ENCODE results near the gene FBXO11. TPM values are rescaled to one million over a fixed set of nuclear protein-coding genes. Genes with fewer than 3 reads are reported as not detected.

FBXO11 gene
- 119 and 126 TPM in 2 replicates for total RNA-seq (2013; cell fraction: nucleolus; rRNA removed)
- total RNA-seq (2014; rRNA removed) (20.5 and 27.1 TPM in 2 replicates), total RNA-seq (2014; rRNA removed; fragmentation: Illumina TruSeq; extraction: Trizol) (25.4 and 29.4 TPM in 2 replicates), total RNA-seq (2021) (30.6 and 31.6 TPM in 2 replicates), polyA plus RNA-seq (2011; rRNA removed) (38.9 and 51.8 TPM in 2 replicates), polyA plus RNA-seq (2014; fragmentation: Illumina TruSeq; extraction: Trizol) (30.9 and 33.2 TPM in 2 replicates), polyA plus RNA-seq (2014; fragmentation: Nextera tagmentation; extraction: Ambion mirVana) (1 to 10 TPM; 7.1 to 8.8 TPM), polyA plus RNA-seq (2014; rRNA removed) (20.3 and 24.5 TPM in 2 replicates), polyA plus RNA-seq (2016; fragmentation: Nextera tagmentation; extraction: Ambion mirVana) (1 to 10 TPM; 5.9 to 9.1 TPM), polyA minus RNA-seq (2011; rRNA and poly(A)+ RNA removed) (36.1 and 66.3 TPM in 2 replicates), Bru-seq, nascent RNA (percentile 92 among the genes with signal in this experiment), BruChase-seq, experiment 1, labeled RNA remaining after a 6-hour chase (percentile 87 among the genes with signal in this experiment), BruChase-seq, experiment 2, labeled RNA remaining after a 2-hour chase (percentile 90 among the genes with signal in this experiment)
- 8.5 TPM for polyA plus RNA-seq (2011; ENCODE audit: low read depth)
- polyA plus RNA-seq (2011; cell fraction: cytosol; rRNA removed) = 21.9 and 28.0 TPM in 2 replicates
- polyA plus RNA-seq (2011; cell fraction: nucleus; rRNA removed) = 79.0 and 79.4 TPM in 2 replicates
- 24.7 and 28.8 TPM in 2 replicates for polyA plus RNA-seq (2012)
- 15.9 and 21.2 TPM in 2 replicates for polyA minus RNA-seq (2011; cell fraction: cytosol; rRNA and poly(A)+ RNA removed)
- 25.4 and 41.0 TPM in 2 replicates for polyA minus RNA-seq (2011; cell fraction: nucleus; rRNA and poly(A)+ RNA removed)
- long read RNA-seq, experiment 1, full-length matches to known transcripts = 1 of 4 reads
- long read RNA-seq, experiment 1, partial matches to known transcripts = 3 of 4 reads
- long read RNA-seq, experiment 1, other reads (novel, unspliced or antisense) = 0 of 4 reads
- long read RNA-seq, experiment 2, partial matches to known transcripts = 20 of 41 reads
- long read RNA-seq, experiment 2, other reads (novel, unspliced or antisense) = 21 of 41 reads

DNA sequence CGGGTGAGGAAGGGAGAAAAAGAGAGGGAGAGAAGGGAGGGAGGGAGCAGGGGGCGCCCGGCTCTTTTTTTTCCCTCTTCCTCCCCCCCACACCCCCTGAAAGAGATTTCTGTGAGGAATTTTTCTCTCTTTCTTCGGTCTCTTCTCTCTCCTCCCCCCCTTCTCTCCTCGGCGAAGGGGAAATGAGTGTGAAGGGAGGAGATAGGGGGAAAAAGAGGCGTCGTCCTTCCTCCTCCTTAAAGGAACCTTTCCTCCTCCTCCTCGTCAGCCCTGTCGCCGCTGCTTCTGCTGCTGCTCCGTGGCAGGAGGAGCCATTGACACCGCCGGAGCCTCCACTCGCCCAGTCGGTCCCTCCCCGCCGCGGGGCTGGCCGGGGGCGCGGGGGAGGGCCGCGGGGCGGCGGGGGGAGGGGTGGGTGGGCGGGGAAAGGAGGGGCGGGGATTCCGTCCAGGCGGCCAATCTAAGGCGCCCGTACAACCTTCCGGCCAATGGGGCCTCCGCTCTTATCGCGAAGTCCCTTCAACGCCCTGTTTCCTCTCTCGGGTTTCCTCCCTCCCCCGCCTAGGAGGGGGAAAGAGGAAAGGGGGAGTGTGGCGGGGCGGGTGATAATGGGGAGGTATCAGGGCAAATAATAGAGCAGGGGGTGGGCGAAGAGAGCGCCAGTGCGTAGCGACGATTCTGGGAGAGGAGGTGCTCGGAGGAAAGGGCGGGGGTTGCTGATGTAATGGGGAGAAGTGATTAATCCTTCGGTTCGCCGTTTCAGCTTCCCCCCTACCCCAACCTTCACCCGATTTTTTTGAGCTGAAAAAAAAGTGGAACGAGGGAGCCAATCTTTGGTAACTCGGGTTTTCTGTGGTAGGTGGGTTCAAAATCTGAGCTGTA lies at the start of gene FBXO11:
FBXO11 (minus strand) TSS at position 342 of the 882 bp plus-strand sequence. CDS start 778 bp downstream, outside the sequence.
- SMC1A ChIA-PET (ENCODE audit: uncharacterized antibody, unreplicated experiment) = interaction anchor here (0.7 to 2.0 kb wide), 16 partner anchors 8 to 569 kb away, joined by 3 to 20 read pairs (median 4); no protein-coding TSS in a partner anchor
- Histone ChIP-seq H3K4me3 (peak within 1 kb of the TSS; percentile 77), H3K4me2 (ENCODE audit: control insufficient read depth, insufficient read depth) (peak within 1 kb of the TSS; percentile 72), H3K79me2 (ENCODE audit: control insufficient read depth, insufficient read depth, low read length) (peaks cover 45% of the 10 kb centered on the region), H2AFZ (ENCODE audit: control insufficient read depth, low read depth, low read length) (peak within 1 kb of the TSS; percentile 87), H3K36me3 (ENCODE audit: control insufficient read depth in 2 of 2, insufficient read depth in 2 of 2, low read length in 1 of 2) (no peaks in the 10 kb centered on the region), H3K27me3 (replicated peaks in 1 of 2; ENCODE audit: control insufficient read depth in 2 of 2, insufficient read depth in 2 of 2, low read length in 1 of 2) (no peaks in the 10 kb centered on the region), H3K9ac (ENCODE audit: control insufficient read depth, insufficient read depth, low read length) (peak within 1 kb of the TSS; percentile 92), H4K20me1 (ENCODE audit: control insufficient read depth, insufficient read depth) (peaks cover 3% of the 10 kb centered on the region; the same call in 1 of the 2 replicates), H3K9me3 (replicated peaks; ENCODE audit: control insufficient read depth, insufficient read depth, low read length) (no peaks in the 10 kb centered on the region), H3K27ac (ENCODE audit: control insufficient read depth, insufficient read depth) (peak within 1 kb of the TSS; percentile 95), H3K4me1 (ENCODE audit: control insufficient read depth, insufficient read depth, low read length) (no peaks in the 10 kb centered on the region)
- POLR2A ChIA-PET = interaction anchor here (0.5 to 1.9 kb wide), 6 partner anchors 9 to 405 kb away, joined by 3 to 9 read pairs (median 3); no protein-coding TSS in a partner anchor
- ATAC-seq (peak; percentile 89), DNase-seq (ENCODE audit: low read depth, low spot score) (peak; percentile 93), FAIRE-seq (peak; percentile 56)
- intact Hi-C loops (cut with micrococcal nuclease; ENCODE audit: unreplicated experiment) (loop anchor here (1.0 to 5.0 kb wide), 3 partner anchors 44 to 511 kb away; no protein-coding TSS in a partner anchor), in situ Hi-C loops (cut with MboI) (loop anchor here (10.0 kb wide), 1 partner anchor 428 kb away; no protein-coding TSS in a partner anchor)
- no TSS peak for BruUV-seq (replicated peaks)
- RAD21 ChIA-PET (ENCODE audit: unreplicated experiment) = interaction anchor here (0.6 to 2.0 kb wide), 16 partner anchors 8 to 504 kb away, joined by 3 to 13 read pairs (median 4); partner anchors contain the start of gene MSH6
- CTCF ChIA-PET = interaction anchor here (0.7 to 2.3 kb wide), 11 partner anchors 8 to 571 kb away, joined by 3 to 19 read pairs (median 3); no protein-coding TSS in a partner anchor
- under 1% methylated on average over 23 of the region's 54 CpGs for WGBS (ENCODE audit: insufficient coverage, insufficient replicate concordance, low lambda C conversion rate, missing lambda C conversion rate)
- TF ChIP-seq RCOR1 (conservative IDR thresholded peaks at IDR 0.05; ENCODE audit: low read depth, low read length) = no peak
- TF ChIP-seq IKZF1 (conservative IDR thresholded peaks at IDR 0.05) = peak; percentile 55
- peak; percentile 25; the same call in 1 of the 2 replicates for TF ChIP-seq SMC3 (IDR thresholded peaks at IDR 0.05; ENCODE audit: borderline replicate concordance, low read length)
- TF ChIP-seq, protein P1, sequence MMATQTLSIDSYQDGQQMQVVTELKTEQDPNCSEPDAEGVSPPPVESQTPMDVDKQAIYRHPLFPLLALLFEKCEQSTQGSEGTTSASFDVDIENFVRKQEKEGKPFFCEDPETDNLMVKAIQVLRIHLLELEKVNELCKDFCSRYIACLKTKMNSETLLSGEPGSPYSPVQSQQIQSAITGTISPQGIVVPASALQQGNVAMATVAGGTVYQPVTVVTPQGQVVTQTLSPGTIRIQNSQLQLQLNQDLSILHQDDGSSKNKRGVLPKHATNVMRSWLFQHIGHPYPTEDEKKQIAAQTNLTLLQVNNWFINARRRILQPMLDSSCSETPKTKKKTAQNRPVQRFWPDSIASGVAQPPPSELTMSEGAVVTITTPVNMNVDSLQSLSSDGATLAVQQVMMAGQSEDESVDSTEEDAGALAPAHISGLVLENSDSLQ (IDR thresholded peaks at IDR 0.05) = peak; percentile 56
- TF ChIP-seq PML (IDR thresholded peaks at IDR 0.05; ENCODE audit: low read length) = peak; percentile 78
- peak; percentile 71; the same call in 1 of the 2 replicates for TF ChIP-seq PAX5 (IDR thresholded peaks at IDR 0.05; ENCODE audit: borderline replicate concordance, low read depth, low read length)
- TF ChIP-seq TCF7 (IDR thresholded peaks at IDR 0.05; ENCODE audit: borderline replicate concordance) = no peak
- TF ChIP-seq CHD2 (IDR thresholded peaks at IDR 0.05; ENCODE audit: borderline replicate concordance, low read depth, low read length) = peak; percentile 63; the same call in 1 of the 2 replicates
- TF ChIP-seq, protein P2, sequence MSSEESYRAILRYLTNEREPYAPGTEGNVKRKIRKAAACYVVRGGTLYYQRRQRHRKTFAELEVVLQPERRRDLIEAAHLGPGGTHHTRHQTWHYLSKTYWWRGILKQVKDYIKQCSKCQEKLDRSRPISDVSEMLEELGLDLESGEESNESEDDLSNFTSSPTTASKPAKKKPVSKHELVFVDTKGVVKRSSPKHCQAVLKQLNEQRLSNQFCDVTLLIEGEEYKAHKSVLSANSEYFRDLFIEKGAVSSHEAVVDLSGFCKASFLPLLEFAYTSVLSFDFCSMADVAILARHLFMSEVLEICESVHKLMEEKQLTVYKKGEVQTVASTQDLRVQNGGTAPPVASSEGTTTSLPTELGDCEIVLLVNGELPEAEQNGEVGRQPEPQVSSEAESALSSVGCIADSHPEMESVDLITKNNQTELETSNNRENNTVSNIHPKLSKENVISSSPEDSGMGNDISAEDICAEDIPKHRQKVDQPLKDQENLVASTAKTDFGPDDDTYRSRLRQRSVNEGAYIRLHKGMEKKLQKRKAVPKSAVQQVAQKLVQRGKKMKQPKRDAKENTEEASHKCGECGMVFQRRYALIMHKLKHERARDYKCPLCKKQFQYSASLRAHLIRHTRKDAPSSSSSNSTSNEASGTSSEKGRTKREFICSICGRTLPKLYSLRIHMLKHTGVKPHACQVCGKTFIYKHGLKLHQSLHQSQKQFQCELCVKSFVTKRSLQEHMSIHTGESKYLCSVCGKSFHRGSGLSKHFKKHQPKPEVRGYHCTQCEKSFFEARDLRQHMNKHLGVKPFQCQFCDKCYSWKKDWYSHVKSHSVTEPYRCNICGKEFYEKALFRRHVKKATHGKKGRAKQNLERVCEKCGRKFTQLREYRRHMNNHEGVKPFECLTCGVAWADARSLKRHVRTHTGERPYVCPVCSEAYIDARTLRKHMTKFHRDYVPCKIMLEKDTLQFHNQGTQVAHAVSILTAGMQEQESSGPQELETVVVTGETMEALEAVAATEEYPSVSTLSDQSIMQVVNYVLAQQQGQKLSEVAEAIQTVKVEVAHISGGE (CRISPR knock-in tag; IDR thresholded peaks at IDR 0.05) = no peak
- TF ChIP-seq, protein P3, sequence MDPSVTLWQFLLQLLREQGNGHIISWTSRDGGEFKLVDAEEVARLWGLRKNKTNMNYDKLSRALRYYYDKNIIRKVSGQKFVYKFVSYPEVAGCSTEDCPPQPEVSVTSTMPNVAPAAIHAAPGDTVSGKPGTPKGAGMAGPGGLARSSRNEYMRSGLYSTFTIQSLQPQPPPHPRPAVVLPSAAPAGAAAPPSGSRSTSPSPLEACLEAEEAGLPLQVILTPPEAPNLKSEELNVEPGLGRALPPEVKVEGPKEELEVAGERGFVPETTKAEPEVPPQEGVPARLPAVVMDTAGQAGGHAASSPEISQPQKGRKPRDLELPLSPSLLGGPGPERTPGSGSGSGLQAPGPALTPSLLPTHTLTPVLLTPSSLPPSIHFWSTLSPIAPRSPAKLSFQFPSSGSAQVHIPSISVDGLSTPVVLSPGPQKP (IDR thresholded peaks at IDR 0.05; ENCODE audit: low read depth, low read length) = no peak
- 0 out of 2 replicates have a peak, but pooled peaks have one; percentile 47 for TF ChIP-seq RB1 (IDR thresholded peaks at IDR 0.05; ENCODE audit: borderline replicate concordance)
- TF ChIP-seq SMARCA5 (IDR thresholded peaks at IDR 0.05) = no peak; the same call in 1 of the 2 replicates

Measured in GM12878 (cell line).